H9 (cell line): ENCODE data around the gene MYO1C. TPM values are rescaled to one million over a fixed set of nuclear protein-coding genes. Genes with fewer than 3 reads are reported as not detected.

ENCODE experiments used
- DNase-seq: peaks from one replicate; pipeline ENCODE4 v3.0.0-alpha.2; 2017
- H2AFZ ChIP-seq: one replicate; pipeline ENCODE4 v1.6.1; 2013; ENCODE audit warnings: mild to moderate bottlenecking, low read length, control low read depth, moderate library complexity
- H2AK5ac ChIP-seq: 2 replicates; pipeline ENCODE4 v1.6.1; 2013; ENCODE audit warnings: low read length, control low read depth, mixed read lengths; ENCODE audit not compliant: insufficient read length
- H2BK120ac ChIP-seq: one replicate; pipeline ENCODE4 v1.6.1; 2013; ENCODE audit warnings: low read depth, mild to moderate bottlenecking, low read length, control low read depth, inconsistent platforms; ENCODE audit not compliant: poor library complexity, severe bottlenecking
- H2BK12ac ChIP-seq: 2 replicates; pipeline ENCODE4 v1.6.1; 2013; ENCODE audit warnings: low read length, control low read depth, mixed read lengths, low read depth; ENCODE audit not compliant: insufficient read length
- H2BK15ac ChIP-seq: 2 replicates; pipeline ENCODE4 v1.6.1; 2013; ENCODE audit warnings: low read depth, low read length, control low read depth
- H2BK20ac ChIP-seq: one replicate; pipeline ENCODE4 v1.6.1; 2013; ENCODE audit warnings: low read depth, mild to moderate bottlenecking, low read length, control low read depth, inconsistent platforms; ENCODE audit not compliant: poor library complexity, severe bottlenecking
- H2BK5ac ChIP-seq: 2 replicates; pipeline ENCODE4 v1.6.1; 2013; ENCODE audit warnings: low read length, control low read depth, mixed read lengths; ENCODE audit not compliant: insufficient read length
- H3K14ac ChIP-seq: 2 replicates; pipeline ENCODE4 v1.6.1; 2013; ENCODE audit warnings: low read length, control low read depth; ENCODE audit not compliant: insufficient read depth
- H3K18ac ChIP-seq: 2 replicates; pipeline ENCODE4 v1.6.1; 2013; ENCODE audit warnings: low read depth, mild to moderate bottlenecking, mixed read lengths, low read length, control low read depth; ENCODE audit not compliant: insufficient read length
- H3K23ac ChIP-seq: 2 replicates; pipeline ENCODE4 v1.6.1; 2013; ENCODE audit warnings: low read length, control low read depth, mixed read lengths, low read depth; ENCODE audit not compliant: insufficient read length
- H3K23me2 ChIP-seq: 2 replicates; pipeline ENCODE4 v1.6.1; 2013; ENCODE audit warnings: low read depth, mild to moderate bottlenecking, mixed read lengths, low read length, control low read depth; ENCODE audit not compliant: insufficient read length, poor library complexity, severe bottlenecking
- H3K27ac ChIP-seq: 2 replicates; pipeline ENCODE4 v1.5.1; 2013; ENCODE audit warnings: low read length, control low read depth, mixed read lengths, low read depth; ENCODE audit not compliant: insufficient read length
- H3K27me3 ChIP-seq: 2 replicates; pipeline ENCODE4 v1.6.1; 2013; ENCODE audit warnings: low read length, control low read depth, inconsistent platforms; ENCODE audit not compliant: insufficient read depth
- H3K4ac ChIP-seq: 2 replicates; pipeline ENCODE4 v1.6.1; 2013; ENCODE audit warnings: low read depth, mild to moderate bottlenecking, control low read depth, inconsistent platforms, low read length, moderate library complexity
- H3K4me1 ChIP-seq: 2 replicates; pipeline ENCODE4 v1.6.1; 2013; ENCODE audit warnings: low read length, control low read depth, inconsistent platforms; ENCODE audit not compliant: insufficient read depth
- H3K4me2 ChIP-seq: 2 replicates; pipeline ENCODE4 v1.6.1; 2013; ENCODE audit warnings: low read length, control low read depth, mixed read lengths; ENCODE audit not compliant: insufficient read length, insufficient read depth
- H3K56ac ChIP-seq: 2 replicates; pipeline ENCODE4 v1.6.1; 2013; ENCODE audit warnings: low read depth, mild to moderate bottlenecking, mixed read lengths, low read length, control low read depth; ENCODE audit not compliant: insufficient read length
- H3K79me1 ChIP-seq: 2 replicates; pipeline ENCODE4 v1.6.1; 2013; ENCODE audit warnings: low read depth, mild to moderate bottlenecking, moderate library complexity, low read length, control low read depth, inconsistent platforms; ENCODE audit not compliant: insufficient read depth, poor library complexity, severe bottlenecking
- H3K79me2 ChIP-seq: 2 replicates; pipeline ENCODE4 v1.6.1; 2013; ENCODE audit warnings: low read length, control low read depth, inconsistent platforms; ENCODE audit not compliant: insufficient read depth
- H3K9ac ChIP-seq: 2 replicates; pipeline ENCODE4 v1.6.1; 2013; ENCODE audit warnings: low read length, control low read depth, mixed read lengths; ENCODE audit not compliant: insufficient read length; ENCODE audit errors: extremely low read depth
- H3K9me3 ChIP-seq: one replicate; pipeline ENCODE4 v1.6.1; 2013; ENCODE audit warnings: low read depth, low read length, inconsistent platforms; ENCODE audit not compliant: control insufficient read depth
- H3T11ph ChIP-seq: one replicate; pipeline ENCODE4 v1.6.1; 2013; ENCODE audit warnings: mild to moderate bottlenecking, low read length, control low read depth, inconsistent platforms
- H4K20me1 ChIP-seq: one replicate; pipeline ENCODE4 v1.6.1; 2013; ENCODE audit not compliant: control insufficient read depth, insufficient read length, insufficient read depth
- H4K5ac ChIP-seq: 2 replicates; pipeline ENCODE4 v1.6.1; 2013; ENCODE audit warnings: low read depth, mild to moderate bottlenecking, mixed read lengths, low read length, control low read depth; ENCODE audit not compliant: insufficient read length
- H4K8ac ChIP-seq: replicated peaks from 2 replicates; pipeline ENCODE4 v1.6.1; 2013; ENCODE audit warnings: low read length, control low read depth, mixed read lengths, low read depth; ENCODE audit not compliant: insufficient read length
- H4K91ac ChIP-seq: 2 replicates; pipeline ENCODE4 v1.6.1; 2013; ENCODE audit warnings: low read depth, mild to moderate bottlenecking, moderate library complexity, mixed read lengths, low read length, control low read depth; ENCODE audit not compliant: insufficient read length
- H3K27ac Mint-ChIP-seq, 3 experiments: 2 replicates in 2 of 3; 3 replicates in 1 of 3; pipeline ENCODE4 v1.8.0; 2020 to 2021; ENCODE audit warnings: mixed read lengths in 3 of 3, mild to moderate bottlenecking in 1 of 3, moderate library complexity in 1 of 3
- H3K27me3 Mint-ChIP-seq: 2 replicates; pipeline ENCODE4 v1.8.0; 2021; ENCODE audit warnings: low read depth, mild to moderate bottlenecking, moderate library complexity, mixed read lengths
- H3K36me3 Mint-ChIP-seq, 3 experiments: 2 replicates in 2 of 3; 3 replicates in 1 of 3; pipeline ENCODE4 v1.8.0; 2020 to 2021; ENCODE audit warnings: low read depth in 3 of 3, mixed read lengths in 3 of 3; ENCODE audit not compliant: insufficient read depth in 1 of 3
- H3K4me1 Mint-ChIP-seq, 2 experiments: 2 replicates each; pipeline ENCODE4 v1.8.0; 2020; ENCODE audit warnings: mixed read lengths in 2 of 2
- H3K4me3 Mint-ChIP-seq, 2 experiments: 2 replicates in 1 of 2; 3 replicates in 1 of 2; pipeline ENCODE4 v1.8.0; 2020 to 2021; ENCODE audit warnings: mild to moderate bottlenecking in 2 of 2, mixed read lengths in 2 of 2, moderate library complexity in 1 of 2
- H3K9me3 Mint-ChIP-seq, 2 experiments: 2 replicates in 1 of 2; 3 replicates in 1 of 2; pipeline ENCODE4 v1.8.0; 2020; ENCODE audit warnings: mild to moderate bottlenecking in 2 of 2, mixed read lengths in 2 of 2, moderate library complexity in 1 of 2
- WGBS: extraction: QIAGEN DNeasy Blood & Tissue Kit; methylation state at CpG from one replicate; pipeline ENCODE4 v1.1.7; 2013; ENCODE audit warnings: missing lambda C conversion rate, low lambda C conversion rate, mixed read lengths; ENCODE audit not compliant: insufficient read length; ENCODE audit errors: extremely low coverage; 5-methylcytosine and 5-hydroxymethylcytosine counted together
- total RNA-seq: library from RNA; stranded (reverse); gene quantifications from 2 replicates; pipeline ENCODE4 v1.2.1, GENCODE V29; 2021
- TF ChIP-seq, protein P1 (sequence below): fragments of 200-600 bp; sonication (generic); conservative IDR thresholded peaks from 3 replicates; pipeline ENCODE4 v1.8.0; 2021; ENCODE audit warnings: antibody characterized with exemption, mild to moderate bottlenecking

The MYO1C gene
- total RNA-seq, 1 experiment from 2014 or later = 86.5 TPM

DNA sequence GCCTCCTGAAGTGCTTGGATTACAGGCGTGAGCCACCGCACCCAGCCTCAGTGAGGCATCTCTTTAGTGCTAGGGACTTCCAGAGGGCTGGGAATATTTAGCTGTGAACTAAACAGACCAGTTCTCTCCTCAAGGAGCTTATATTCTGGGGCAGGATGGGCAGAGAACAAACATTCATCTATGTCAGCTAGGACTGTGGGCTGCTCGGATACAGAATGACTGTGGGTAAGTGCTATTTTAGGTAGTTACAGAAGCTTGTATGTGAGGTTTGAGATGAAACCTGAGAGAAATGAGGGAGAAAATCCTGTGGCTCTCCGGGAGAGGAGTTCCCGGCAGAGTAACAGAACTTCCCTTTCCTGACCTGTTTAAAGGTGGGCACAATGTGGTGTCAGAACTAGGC lies 30.1 kb upstream of the MYO1C start:
- H3K27ac Mint-ChIP-seq = peak overlapping the region in 1 of 3 experiments; percentile 49; a peak in 1 of 7 replicates
- H3K4me3 Mint-ChIP-seq = no peak overlapping the region
- Histone ChIP-seq H2BK15ac (no peak overlapping the region), H3K4ac (no peak overlapping the region), H3K79me2 (no peaks in the 10 kb centered on the region), H2AK5ac (no peak overlapping the region), H3K9ac (no peak overlapping the region), H3K23ac (no peak overlapping the region), H3K27ac (no peak overlapping the region), H3K9me3 (no peaks in the 10 kb centered on the region), H2BK5ac (no peak overlapping the region), H3K4me2 (no peak overlapping the region), H2BK12ac (no peak overlapping the region), H2BK20ac (no peak overlapping the region), H2AFZ (no peak overlapping the region), H2BK120ac (no peak overlapping the region), H3T11ph (no peak overlapping the region), H4K91ac (no peak overlapping the region), H4K5ac (no peak overlapping the region), H3K18ac (no peak overlapping the region), H4K8ac (no peak overlapping the region), H3K27me3 (no peaks in the 10 kb centered on the region), H3K14ac (no peak overlapping the region), H4K20me1 (no peaks in the 10 kb centered on the region), H3K56ac (no peak overlapping the region), H3K4me1 (no peaks in the 10 kb centered on the region), H3K23me2 (no peaks in the 10 kb centered on the region), H3K79me1 (no peaks in the 10 kb centered on the region)
- TF ChIP-seq, protein P1, sequence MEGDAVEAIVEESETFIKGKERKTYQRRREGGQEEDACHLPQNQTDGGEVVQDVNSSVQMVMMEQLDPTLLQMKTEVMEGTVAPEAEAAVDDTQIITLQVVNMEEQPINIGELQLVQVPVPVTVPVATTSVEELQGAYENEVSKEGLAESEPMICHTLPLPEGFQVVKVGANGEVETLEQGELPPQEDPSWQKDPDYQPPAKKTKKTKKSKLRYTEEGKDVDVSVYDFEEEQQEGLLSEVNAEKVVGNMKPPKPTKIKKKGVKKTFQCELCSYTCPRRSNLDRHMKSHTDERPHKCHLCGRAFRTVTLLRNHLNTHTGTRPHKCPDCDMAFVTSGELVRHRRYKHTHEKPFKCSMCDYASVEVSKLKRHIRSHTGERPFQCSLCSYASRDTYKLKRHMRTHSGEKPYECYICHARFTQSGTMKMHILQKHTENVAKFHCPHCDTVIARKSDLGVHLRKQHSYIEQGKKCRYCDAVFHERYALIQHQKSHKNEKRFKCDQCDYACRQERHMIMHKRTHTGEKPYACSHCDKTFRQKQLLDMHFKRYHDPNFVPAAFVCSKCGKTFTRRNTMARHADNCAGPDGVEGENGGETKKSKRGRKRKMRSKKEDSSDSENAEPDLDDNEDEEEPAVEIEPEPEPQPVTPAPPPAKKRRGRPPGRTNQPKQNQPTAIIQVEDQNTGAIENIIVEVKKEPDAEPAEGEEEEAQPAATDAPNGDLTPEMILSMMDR = no peak
- WGBS = no CpG with 5 or more reads among the region's 5 CpGs
- DNase-seq = no peak
- peaks cover under 1 to 1% of the 10 kb centered on the region in 2 experiments; a peak in 2 of 4 replicates for H3K4me1 Mint-ChIP-seq
- H3K36me3 Mint-ChIP-seq = peaks cover 2 to 31% (median 19%) of the 10 kb centered on the region in 3 experiments; a peak in 6 of 7 replicates
- H3K27me3 Mint-ChIP-seq = no peaks in the 10 kb centered on the region
- no peaks in the 10 kb centered on the region for H3K9me3 Mint-ChIP-seq
